WTC11 (cell line): ENCODE measurements around the gene OOSP2.

Source experiments
- ATF3 ChIP-seq: sonication (generic); formaldehyde crosslinking; conservative IDR thresholded peaks from 2 replicates; pipeline ENCODE4 v1.8.1; 2022; ENCODE audit warnings: mild to moderate bottlenecking, missing genetic modification reagents
- CREB1 ChIP-seq: sonication (generic); formaldehyde crosslinking; IDR thresholded peaks from 2 replicates; pipeline ENCODE4 v1.8.0; 2023; ENCODE audit warnings: mild to moderate bottlenecking, missing genetic modification reagents
- CREM ChIP-seq: sonication (generic); formaldehyde crosslinking; IDR thresholded peaks from 2 replicates; pipeline ENCODE4 v1.8.1; 2022; ENCODE audit warnings: mild to moderate bottlenecking, missing genetic modification reagents, moderate library complexity
- CTCF ChIP-seq: fragments of 200-600 bp; IDR thresholded peaks from 2 replicates; pipeline ENCODE4 v1.8.0; 2022; ENCODE audit warnings: antibody characterized with exemption
- E2F5 ChIP-seq: sonication (generic); formaldehyde crosslinking; IDR thresholded peaks from 2 replicates; pipeline ENCODE4 v1.8.1; 2022; ENCODE audit warnings: mild to moderate bottlenecking, moderate library complexity, missing genetic modification reagents
- ETV6 ChIP-seq: sonication (generic); formaldehyde crosslinking; IDR thresholded peaks from 2 replicates; pipeline ENCODE4 v1.8.1; 2022; ENCODE audit warnings: mild to moderate bottlenecking, missing genetic modification reagents
- FOXK1 ChIP-seq: sonication (generic); formaldehyde crosslinking; IDR thresholded peaks from 2 replicates; pipeline ENCODE4 v1.8.0; 2022; ENCODE audit warnings: mild to moderate bottlenecking, moderate library complexity, missing genetic modification reagents
- ZBTB21 ChIP-seq: sonication (generic); formaldehyde crosslinking; IDR thresholded peaks from 2 replicates; pipeline ENCODE4 v1.8.1; 2023; ENCODE audit warnings: mild to moderate bottlenecking, missing genetic modification reagents, borderline replicate concordance
- ZNF138 ChIP-seq: sonication (generic); formaldehyde crosslinking; conservative IDR thresholded peaks from 2 replicates; pipeline ENCODE4 v1.8.1; 2022; ENCODE audit warnings: mild to moderate bottlenecking, moderate library complexity, missing genetic modification reagents
- ZNF232 ChIP-seq: sonication (generic); formaldehyde crosslinking; IDR thresholded peaks from 2 replicates; pipeline ENCODE4 v1.8.0; 2022; ENCODE audit warnings: mild to moderate bottlenecking, missing genetic modification reagents

GRCh38 chr11:60095477-60096120 lies 55.4 kb downstream of the OOSP2 start:
- TF ChIP-seq ZNF138 (CRISPR knock-in tag), result no peak
- TF ChIP-seq CTCF, result no peak
- TF ChIP-seq ATF3 (CRISPR knock-in tag), result no peak
- TF ChIP-seq CREB1, result no peak
- TF ChIP-seq CREM (CRISPR knock-in tag), result no peak
- no peak for TF ChIP-seq FOXK1
- no peak for TF ChIP-seq ZBTB21
- TF ChIP-seq E2F5 (CRISPR knock-in tag), result no peak
- no peak for TF ChIP-seq ZNF232
- TF ChIP-seq ETV6 (CRISPR knock-in tag), result no peak
